ENCODE results near the gene ANAPC5. TPM values are rescaled to one million over a fixed set of nuclear protein-coding genes. Genes with fewer than 3 reads are reported as not detected.

Gene ANAPC5
- polyA plus RNA-seq, 4 donors, result 141 to 185 (median 151) TPM

DNA sequence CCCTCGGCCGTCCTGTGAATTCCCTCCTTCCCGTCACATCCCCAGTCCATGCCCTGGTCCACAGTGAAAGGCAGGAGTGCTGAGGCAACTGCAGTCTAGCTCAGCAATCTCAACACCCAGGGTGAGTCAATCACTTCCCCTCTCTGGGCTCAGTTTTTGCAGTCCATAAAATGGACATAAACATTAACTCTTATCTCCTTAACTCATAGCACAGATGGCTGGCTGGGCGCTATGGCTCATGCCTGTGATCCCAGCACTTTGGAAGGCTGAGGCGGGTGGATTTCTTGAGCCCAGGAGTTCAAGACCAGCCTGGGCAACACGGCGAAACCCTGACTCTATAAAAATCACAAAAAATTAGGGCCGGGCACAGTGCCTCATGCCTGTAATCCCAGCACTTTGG, 88.1 kb downstream of the ANAPC5 start:
- DNase-seq (ENCODE audit: low read depth in 4 of 4, low spot score in 3 of 4), result no peak

DNA sequence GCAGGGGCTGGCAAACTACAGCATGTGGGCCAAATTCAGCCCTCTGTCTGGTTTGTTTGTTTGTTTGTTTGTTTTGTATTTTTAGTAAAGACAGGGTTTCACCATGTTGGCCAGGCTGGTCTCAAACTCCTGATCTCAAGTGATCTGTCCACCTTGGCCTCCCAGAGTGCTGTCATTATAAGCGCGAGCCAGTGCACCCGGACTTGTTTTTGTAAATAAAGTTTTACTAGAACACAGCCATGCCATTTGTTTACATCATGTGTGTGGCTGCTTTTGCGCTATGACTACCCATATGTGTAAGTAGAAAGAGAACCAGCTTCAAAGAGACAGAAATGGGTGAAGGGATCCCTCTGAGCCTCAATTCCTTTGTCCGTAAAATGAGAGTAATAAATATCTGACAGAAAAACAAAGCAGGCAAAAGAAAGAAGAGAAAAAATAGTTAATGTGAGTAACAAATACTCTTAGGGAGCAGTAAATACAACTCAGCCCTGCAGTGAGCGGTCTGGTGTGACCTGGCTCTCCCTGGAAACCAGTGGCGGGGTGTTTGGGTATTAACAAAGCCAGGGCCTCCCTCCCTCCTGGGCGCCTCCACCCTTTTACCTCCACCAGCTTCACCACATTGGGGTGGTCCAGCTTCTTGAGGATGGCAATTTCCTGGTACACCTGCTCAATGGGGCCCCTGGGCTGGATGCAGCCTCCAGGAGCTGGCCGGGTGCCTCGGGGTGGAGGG, 88.8 kb downstream of the ANAPC5 start:
- DNase-seq (ENCODE audit: low read depth in 4 of 4, low spot score in 3 of 4), result no peak

GRCh38 chr12:121261398-121261797, 90.8 kb downstream of the ANAPC5 start:
- no peak for DNase-seq (ENCODE audit: low read depth in 4 of 4, low spot score in 3 of 4)

DNA sequence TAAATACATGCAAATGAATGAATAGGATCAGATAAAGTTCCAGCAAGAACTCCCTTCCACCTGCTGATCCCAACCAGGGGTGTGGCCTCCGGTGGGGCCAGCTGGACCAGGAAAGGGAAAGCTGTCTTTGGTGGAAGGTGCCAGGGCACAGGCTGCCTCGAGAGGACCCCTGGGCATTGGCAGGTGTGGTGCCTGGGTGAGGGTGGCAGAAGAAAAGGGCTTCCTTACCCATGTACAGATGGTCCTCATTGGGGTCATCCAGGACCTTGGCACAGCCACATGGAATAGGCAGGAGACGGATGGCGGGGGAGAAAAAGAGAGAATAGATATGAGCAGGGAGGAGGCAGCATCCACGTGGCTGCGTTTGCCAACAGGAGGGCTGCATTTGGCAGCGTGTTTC, 92.1 kb downstream of the ANAPC5 start:
- DNase-seq (ENCODE audit: low read depth in 4 of 4, low spot score in 3 of 4), result no peak

DNA sequence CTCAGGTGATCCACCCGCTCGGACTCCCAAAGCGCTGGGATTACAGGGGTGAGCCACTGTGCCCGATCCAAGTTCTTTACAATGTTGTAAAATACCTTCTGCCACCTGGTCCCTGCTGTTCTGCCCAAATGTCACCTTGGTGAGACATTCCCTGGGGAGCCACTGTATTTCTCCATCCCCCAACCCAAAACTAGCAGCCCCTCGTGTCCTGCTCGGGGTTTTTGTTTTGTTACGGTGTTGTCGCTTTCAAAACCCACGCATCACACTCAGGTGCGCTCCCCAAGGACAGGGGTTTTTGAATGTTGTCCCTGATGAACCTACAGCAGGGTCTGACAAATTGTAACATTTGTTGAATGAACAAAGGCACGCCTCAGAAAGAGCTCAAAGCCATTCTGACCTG, 93.1 kb downstream of the ANAPC5 start:
- DNase-seq (ENCODE audit: low read depth in 4 of 4, low spot score in 3 of 4), result no peak

Other genes with a start within 250 kb of the ANAPC5 start
- 1 to 10 TPM in 3 of 4 donors, under 1 TPM in 1; 0.63 to 1.4 (median 1.2) TPM for gene P2RX7, start 219.5 kb downstream of the ANAPC5 start, polyA plus RNA-seq (ENCODE audit: insufficient read length in 4 of 4)
- 10 to 100 TPM; 23.9 to 39.9 (median 30.6) TPM for gene P2RX4, start 142.3 kb downstream of the ANAPC5 start, polyA plus RNA-seq (ENCODE audit: insufficient read length in 4 of 4)
- 10 to 100 TPM; 32.8 to 40.6 (median 37.6) TPM for gene CAMKK2, start 55.7 kb downstream of the ANAPC5 start, polyA plus RNA-seq (ENCODE audit: insufficient read length in 4 of 4)
- 10 to 100 TPM; 30.1 to 50.5 (median 41.5) TPM for gene RNF34, start 47.7 kb upstream of the ANAPC5 start, polyA plus RNA-seq (ENCODE audit: insufficient read length in 4 of 4)
- 10 to 100 TPM; 56.8 to 77.1 (median 71.2) TPM for gene KDM2B, start 228.6 kb upstream of the ANAPC5 start, polyA plus RNA-seq (ENCODE audit: insufficient read length in 4 of 4)